ENCODE data around the gene AQP12A. TPM values are rescaled to one million over a fixed set of nuclear protein-coding genes. Genes with fewer than 3 reads are reported as not detected.

Gene AQP12A
- total RNA-seq, 1 donor from 2014 or later: not detected

- DNase-seq (ENCODE audit: low read depth, low spot score): no peak
- H3K27me3 Mint-ChIP-seq (ENCODE audit: low read depth): peaks cover 90% of the 10 kb centered on the region
These were observed 28.0 kb upstream of the AQP12A start for GRCh38 chr2:240663546-240664190.

GRCh38 chr2:240664622-240665021 lies 27.0 kb upstream of the AQP12A start:
- Mint-ChIP-seq H3K4me1 (no peaks in the 10 kb centered on the region), H3K27ac (ENCODE audit: unreplicated experiment) (no peak overlapping the region), H3K36me3 (ENCODE audit: low read depth) (no peaks in the 10 kb centered on the region), H3K9me3 (peaks cover 11% of the 10 kb centered on the region), H3K27me3 (ENCODE audit: low read depth) (peaks cover 83% of the 10 kb centered on the region), H3K4me3 (no peak overlapping the region)
- TF ChIP-seq CTCF (conservative IDR thresholded peaks at IDR 0.05): no peak
- DNase-seq (ENCODE audit: low read depth, low spot score): no peak

More at GRCh38 chr2:240663546-240664190, 28.0 kb upstream of the AQP12A start:
- Mint-ChIP-seq H3K4me1 (no peaks in the 10 kb centered on the region), H3K4me3 (no peak overlapping the region), H3K27ac (ENCODE audit: unreplicated experiment) (no peak overlapping the region), H3K36me3 (ENCODE audit: low read depth) (no peaks in the 10 kb centered on the region), H3K9me3 (peaks cover 11% of the 10 kb centered on the region)
- TF ChIP-seq CTCF (conservative IDR thresholded peaks at IDR 0.05): peak; percentile 41

- H3K27ac Mint-ChIP-seq (ENCODE audit: unreplicated experiment): no peak overlapping the region
- H3K4me3 Mint-ChIP-seq: no peak overlapping the region
These were observed 21.3 kb upstream of the AQP12A start for GRCh38 chr2:240670402-240670801.

GRCh38 chr2:240670950-240671349 lies 20.7 kb upstream of the AQP12A start:
- peaks cover 51% of the 10 kb centered on the region for H3K27me3 Mint-ChIP-seq (ENCODE audit: low read depth)
- no peaks in the 10 kb centered on the region for H3K4me1 Mint-ChIP-seq
- peaks cover 4% of the 10 kb centered on the region for H3K9me3 Mint-ChIP-seq
- H3K36me3 Mint-ChIP-seq (ENCODE audit: low read depth): no peaks in the 10 kb centered on the region
- TF ChIP-seq CTCF (conservative IDR thresholded peaks at IDR 0.05): no peak
- no peak overlapping the region for H3K27ac Mint-ChIP-seq (ENCODE audit: unreplicated experiment)
- DNase-seq (ENCODE audit: low read depth, low spot score): no peak
- no peak overlapping the region for H3K4me3 Mint-ChIP-seq

More at GRCh38 chr2:240670402-240670801, 21.3 kb upstream of the AQP12A start:
- Mint-ChIP-seq H3K27me3 (ENCODE audit: low read depth) (peaks cover 54% of the 10 kb centered on the region), H3K36me3 (ENCODE audit: low read depth) (no peaks in the 10 kb centered on the region), H3K9me3 (peaks cover 4% of the 10 kb centered on the region), H3K4me1 (no peaks in the 10 kb centered on the region)
- no peak for DNase-seq (ENCODE audit: low read depth, low spot score)
- TF ChIP-seq CTCF (conservative IDR thresholded peaks at IDR 0.05): no peak

GRCh38 chr2:240672076-240672700 lies 19.5 kb upstream of the AQP12A start:
- DNase-seq (ENCODE audit: low read depth, low spot score): no peak
- Mint-ChIP-seq H3K27ac (ENCODE audit: unreplicated experiment) (no peak overlapping the region), H3K4me3 (no peak overlapping the region), H3K4me1 (no peaks in the 10 kb centered on the region), H3K36me3 (ENCODE audit: low read depth) (no peaks in the 10 kb centered on the region), H3K27me3 (ENCODE audit: low read depth) (peaks cover 38% of the 10 kb centered on the region), H3K9me3 (no peaks in the 10 kb centered on the region)
- no peak for TF ChIP-seq CTCF (conservative IDR thresholded peaks at IDR 0.05)

All from neural crest cell (in vitro differentiated cells).